GM12801 (cell line): ENCODE data around the gene TMEM150A.

ENCODE experiments used
- CTCF ChIP-seq: IDR thresholded peaks from one replicate; pipeline ENCODE4 v1.5.1; 2011; ENCODE audit warnings: control low read depth; ENCODE audit not compliant: insufficient read length; ENCODE audit errors: extremely low read depth

TMEM150A gene

GRCh38 chr2:85561280-85562212 lies 41.0 kb downstream of the TMEM150A start, which contains the start of gene GGCX:
GGCX (minus strand) TSS chr2:85561493; CDS start chr2:85561428, 65 bp downstream.
- no peak for TF ChIP-seq CTCF

DNA sequence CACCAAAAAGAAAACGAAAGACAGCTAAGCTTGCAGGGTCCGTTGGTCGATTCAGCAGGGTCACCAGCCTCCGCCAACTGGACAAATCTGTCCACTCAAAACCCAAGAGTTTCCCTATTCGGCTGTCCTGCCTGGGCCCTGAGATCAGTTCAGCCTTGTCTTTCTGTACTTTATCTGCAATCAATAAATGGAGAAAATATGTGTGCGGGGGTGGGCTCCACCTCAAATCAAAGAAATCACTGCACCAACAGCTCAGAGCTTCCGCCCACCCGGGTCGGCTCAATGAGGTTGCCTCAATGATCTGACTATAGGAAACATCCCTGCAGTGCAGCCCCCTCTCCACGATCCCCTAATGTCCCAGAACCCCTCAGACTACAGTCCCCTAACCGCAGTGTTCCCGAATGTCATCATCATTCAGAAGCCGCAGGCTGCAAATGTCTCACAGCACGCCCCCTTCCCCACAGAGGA lies 41.7 kb downstream of the TMEM150A start:
- no peak for TF ChIP-seq CTCF

- no peak for TF ChIP-seq CTCF
These were observed 44.3 kb downstream of the TMEM150A start for GRCh38 chr2:85558160-85558559.

DNA sequence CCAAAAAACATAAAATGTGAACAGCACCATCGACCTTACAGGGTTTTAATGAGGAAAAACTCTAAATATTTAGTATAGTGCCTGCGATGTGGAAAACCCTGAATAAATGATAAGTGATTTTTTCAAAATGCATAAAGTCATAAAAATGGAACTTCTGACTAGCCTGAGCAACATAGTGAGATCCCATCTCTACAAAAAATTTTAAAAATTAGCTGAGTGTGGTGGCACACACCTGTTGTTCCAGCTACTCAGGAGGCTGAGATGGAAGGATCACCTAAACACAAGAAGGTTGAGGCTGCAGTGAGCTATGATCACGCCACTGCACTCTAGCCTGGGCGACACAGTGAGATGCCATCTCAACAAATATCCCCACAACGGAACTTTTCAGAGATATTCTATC lies 45.4 kb downstream of the TMEM150A start:
- no peak for TF ChIP-seq CTCF

- no peak for TF ChIP-seq CTCF
These were observed 47.4 kb downstream of the TMEM150A start for GRCh38 chr2:85554980-85555612.

GRCh38 chr2:85553184-85553583 lies 49.3 kb downstream of the TMEM150A start:
- no peak for TF ChIP-seq CTCF
